Renal cortex interstitium (tissue), 11 donors: ENCODE data around the gene IL13RA2. TPM values are rescaled to one million over a fixed set of nuclear protein-coding genes. Genes with fewer than 3 reads are reported as not detected.

Source experiments
- DNase-seq, 11 donors: peaks; one replicate each; pipeline ENCODE4 v3.0.0-alpha.2; 2013; ENCODE audit warnings: low read depth in 9 of 11, low spot score in 4 of 11; ENCODE audit errors: extremely low read depth in 1 of 11
- polyA plus RNA-seq, 3 donors: library from polyadenylated mRNA; unstranded; fragments of 120-200 nt; gene quantifications; one replicate each; pipeline ENCODE4 v1.2.1, GENCODE V29; 2013; ENCODE audit not compliant: insufficient read length in 3 of 3

The IL13RA2 gene
- polyA plus RNA-seq, 3 donors, result 1.2 to 1.8 (median 1.4) TPM

DNA sequence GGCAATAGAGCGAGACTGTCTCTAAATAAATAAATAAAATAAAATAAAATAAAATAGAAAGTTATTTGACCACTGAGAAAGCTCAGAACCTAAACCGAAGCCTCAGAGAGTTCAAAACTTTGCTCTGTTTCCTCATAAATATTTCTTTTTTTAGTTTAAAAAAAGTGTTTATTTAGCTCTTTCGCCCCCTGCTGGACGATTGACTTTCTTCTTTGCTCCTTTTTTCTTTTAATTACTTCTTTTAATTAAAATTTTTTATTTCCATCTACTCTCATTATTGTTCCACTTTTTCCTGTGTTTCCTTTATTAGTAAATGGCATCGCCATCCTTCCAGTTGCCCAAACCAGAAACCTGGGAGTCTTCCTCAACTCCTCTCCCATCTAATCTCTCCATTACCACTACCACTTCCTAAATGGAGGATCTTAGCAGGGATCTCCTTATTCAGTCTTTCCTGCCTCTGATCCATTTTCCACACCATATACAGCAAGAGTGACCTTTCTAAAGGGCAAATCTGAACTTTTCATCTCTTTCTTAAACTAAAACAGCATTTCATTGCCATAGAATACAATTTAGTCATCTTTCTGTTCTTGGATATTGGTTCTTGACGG is 728 bp upstream of the IL13RA2 start:
- no peak for DNase-seq

DNA sequence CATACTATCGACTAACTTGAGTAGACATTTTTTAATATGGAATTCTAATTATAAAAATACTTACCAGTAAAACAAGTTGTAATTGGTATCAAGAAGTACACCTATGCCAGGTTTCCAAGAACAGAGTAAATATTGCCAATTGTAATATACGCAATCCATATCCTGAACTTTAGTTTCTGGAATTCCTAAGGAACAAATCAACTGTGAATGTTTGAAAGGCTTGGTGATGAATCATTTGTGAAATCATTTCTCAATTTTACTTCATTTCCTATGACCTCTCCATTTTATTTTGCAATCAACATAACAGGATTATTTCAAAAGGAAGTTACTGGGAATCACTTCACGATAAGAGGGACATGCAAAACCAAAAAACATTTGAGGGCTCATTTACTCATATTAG is 3.7 kb downstream of the IL13RA2 start:
- DNase-seq, result no peak

- no peak for DNase-seq
These were observed 6.0 kb downstream of the IL13RA2 start for GRCh38 chrX:115011428-115011827.

GRCh38 chrX:114999906-115000305 is 17.5 kb downstream of the IL13RA2 start:
- no peak for DNase-seq

DNA sequence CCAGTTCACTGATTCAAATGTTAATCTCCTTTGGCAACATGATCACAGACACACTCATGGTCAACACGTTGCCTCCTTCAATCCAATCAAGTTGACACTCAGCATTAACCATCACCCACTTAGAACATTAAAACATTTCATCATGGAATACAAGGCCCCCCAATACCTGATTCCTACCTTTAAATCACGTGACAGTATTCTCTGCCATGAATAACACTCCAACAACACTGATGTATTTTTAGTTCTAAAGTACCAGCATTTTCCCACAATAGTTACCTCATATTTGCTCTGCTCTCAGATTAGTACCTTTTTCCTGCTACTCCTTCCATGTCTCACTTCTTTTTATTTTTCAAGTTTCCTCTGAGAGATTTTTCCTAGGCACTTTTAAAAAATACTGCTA is 19.6 kb downstream of the IL13RA2 start:
- no peak for DNase-seq

DNA sequence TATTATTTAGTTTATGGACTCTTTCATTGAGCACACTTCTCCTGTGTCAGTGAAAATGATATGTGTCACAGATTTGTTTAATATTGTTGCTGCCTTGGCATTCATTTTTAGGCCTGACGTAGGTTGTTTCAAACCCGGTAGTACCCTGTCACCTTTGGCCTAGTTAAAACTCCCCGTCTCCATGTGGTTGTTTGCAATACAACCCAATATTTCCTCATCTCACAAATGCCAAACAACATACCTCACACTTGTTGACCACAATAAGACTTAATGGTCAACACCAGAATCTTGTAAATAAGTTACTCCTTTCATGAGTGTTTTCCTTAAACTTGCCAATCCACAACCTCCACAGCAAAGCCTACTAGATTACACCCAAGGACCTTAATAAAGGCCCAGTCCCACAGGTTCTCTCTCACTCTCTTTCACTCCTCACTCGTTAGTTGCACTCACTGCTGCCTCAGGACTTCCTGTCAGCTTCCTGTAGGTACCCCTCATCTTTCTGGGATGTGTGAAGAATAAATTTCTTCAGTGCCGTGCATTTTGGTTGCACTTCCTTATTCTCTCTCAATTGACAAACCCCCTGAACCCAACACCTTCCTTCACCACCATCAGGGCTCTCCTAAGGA is 31.3 kb downstream of the IL13RA2 start:
- no peak for DNase-seq

DNA sequence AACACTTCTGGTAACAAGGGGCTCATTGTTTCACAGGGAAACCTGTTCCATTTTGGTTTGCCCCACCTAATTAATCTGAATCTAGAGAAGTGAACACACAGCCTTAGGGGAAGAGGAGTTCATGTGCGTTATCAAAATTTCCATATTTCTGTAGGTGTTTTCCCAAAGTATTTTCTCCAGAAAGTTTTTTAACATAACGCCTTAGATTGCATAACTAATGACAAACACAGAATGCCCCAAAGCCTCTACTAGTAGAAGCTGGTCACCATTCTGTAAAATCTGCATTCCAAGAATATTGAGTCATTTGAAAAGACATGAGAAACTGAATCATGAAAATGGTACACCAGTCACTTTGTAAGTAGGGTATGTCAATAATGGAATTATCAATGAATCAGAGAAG is 41.1 kb downstream of the IL13RA2 start:
- DNase-seq, result no peak

- DNase-seq, result no peak
These were observed 44.4 kb downstream of the IL13RA2 start for GRCh38 chrX:114973013-114973412.

- DNase-seq, result no peak
These were observed 46.6 kb downstream of the IL13RA2 start for GRCh38 chrX:114970806-114971205.

DNA sequence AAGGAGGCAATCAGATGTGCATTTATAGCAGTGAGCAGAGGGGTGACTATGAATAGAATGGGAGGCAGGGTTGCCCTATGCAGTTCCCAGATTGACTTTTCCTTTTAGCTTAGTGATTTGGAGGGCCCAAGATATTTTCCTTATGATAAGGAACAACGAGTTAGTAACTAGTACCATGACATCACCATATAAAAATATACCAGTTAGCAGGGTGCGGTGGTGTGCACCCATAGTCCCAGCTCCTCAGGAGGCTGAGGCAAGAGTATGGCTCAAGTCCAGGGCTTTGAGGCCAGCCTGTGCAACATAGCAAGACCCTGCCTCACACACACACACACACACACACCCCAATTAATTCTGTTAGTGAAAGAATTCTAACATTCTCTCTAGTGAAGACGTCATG is 53.0 kb downstream of the IL13RA2 start:
- DNase-seq, result no peak

GRCh38 chrX:114962209-114962608 is 55.2 kb downstream of the IL13RA2 start:
- no peak for DNase-seq

DNA sequence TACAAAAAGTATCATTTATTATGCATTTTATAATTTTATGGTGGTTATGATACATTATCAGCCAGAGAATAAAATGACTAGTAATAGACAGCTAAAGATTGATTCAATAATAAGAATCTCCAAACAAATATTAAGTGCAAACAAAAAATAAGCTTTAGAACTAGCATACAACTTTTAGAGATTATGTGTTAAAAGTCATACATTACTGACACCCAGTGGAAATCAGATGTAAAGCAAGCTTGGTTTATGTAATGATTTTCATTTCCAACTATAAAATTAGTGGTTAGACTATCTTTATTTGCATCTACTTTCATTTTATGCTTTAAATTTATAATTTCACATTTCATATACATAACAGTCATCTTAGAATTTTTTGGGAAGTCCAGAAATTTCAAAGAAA is 57.7 kb downstream of the IL13RA2 start:
- peak in 1 of 11 donors; percentile 1 for DNase-seq

Other genes with a start within 250 kb of the IL13RA2 start
- not detected for gene RBMXL3, start 171.8 kb upstream of the IL13RA2 start, polyA plus RNA-seq
- 10 to 100 TPM; 11.5 to 14.1 (median 13.7) TPM for gene LRCH2, start 216.5 kb upstream of the IL13RA2 start, polyA plus RNA-seq